Adrenal gland (tissue), 12 donors: ENCODE data around the gene ADCK1. TPM values are rescaled to one million over a fixed set of nuclear protein-coding genes. Genes with fewer than 3 reads are reported as not detected.

Experiments used
- DNase-seq, 7 donors: peaks; one replicate each; pipeline ENCODE4 v3.0.0-alpha.2; 2019 to 2020
- H3K27ac ChIP-seq, 5 donors: fragments of 200-600 bp; sonication (generic) in 4 of 5; 1 replicate in 3 of 5; 2 replicates in 2 of 5; pipeline versions ENCODE4 v1.5.1 to v1.8.0; 2016 to 2020; ENCODE audit warnings: mild to moderate bottlenecking in 1 of 5
- H3K27me3 ChIP-seq: fragments of 200-600 bp; 2 replicates; pipeline ENCODE4 v1.8.0; 2021
- H3K36me3 ChIP-seq, 2 donors: fragments of 200-600 bp; replicated peaks in 1 of 2; 1 replicate in 1 of 2; 2 replicates in 1 of 2; pipeline versions ENCODE4 v1.5.1 to v1.8.0; 2018 to 2022
- H3K4me1 ChIP-seq, 2 donors: fragments of 200-600 bp; replicated peaks in 1 of 2; 1 replicate in 1 of 2; 2 replicates in 1 of 2; pipeline versions ENCODE4 v1.5.1 to v1.8.0; 2018 to 2021
- H3K4me3 ChIP-seq, 4 donors: fragments of 200-600 bp; sonication (generic) in 3 of 4; one replicate each; pipeline ENCODE4 v1.5.1; 2016 to 2018
- H3K9me3 ChIP-seq, 3 donors: fragments of 200-600 bp; sonication (generic) in 1 of 3; replicated peaks in 1 of 3; 1 replicate in 2 of 3; 2 replicates in 1 of 3; pipeline versions ENCODE4 v1.5.1 to v1.8.0; 2016 to 2021
- POLR2A ChIP-seq, 2 donors: fragments of 450-650 bp; IDR thresholded peaks; one replicate each; pipeline ENCODE4 v1.6.1; 2017; ENCODE audit warnings: antibody characterized with exemption in 2 of 2, mild to moderate bottlenecking in 2 of 2, moderate library complexity in 1 of 2
- WGBS, 4 donors: extraction: QIAGEN DNeasy Blood & Tissue Kit in 2 of 4; methylation state at CpG; one replicate each; pipeline versions ENCODE4 v1.1.5 to v1.1.7; 2013 to 2017; 5-methylcytosine and 5-hydroxymethylcytosine counted together
- intact Hi-C, 2 donors: fragments of 100-400 bp; cut with DNase I; formaldehyde crosslinking; loops; one replicate each; pipeline versions ENCODE4 v1.14.1 to v1.15.0; 2022 to 2023
- polyA plus RNA-seq, 3 donors: library from polyadenylated mRNA; stranded (reverse); fragments of 200-250 nt in 2 of 3; fragments of 350-450 nt in 1 of 3; fragmentation: Illumina TruSeq in 1 of 3; extraction: RNeasy Lipid Tissue Mini Kit (QIAGEN cat#74804) in 1 of 3; gene quantifications; one replicate each; pipeline ENCODE4 v1.2.3, GENCODE V29; 2013 to 2014
- total RNA-seq, 9 donors: library from RNA; depleted of rRNA in 4 of 9; stranded (reverse); fragments of >200 nt in 4 of 9; fragments of 120-200 nt in 1 of 9; fragmentation: NEBNext Ultra II Directional in 1 of 9; extraction: Animal tissue kit (Norgen Biotek cat#: 25700) in 1 of 9; gene quantifications; one replicate each; pipeline versions ENCODE4 v1.1.0 to v1.2.4, GENCODE V29; 2013 to 2023
- TF ChIP-seq, protein P1 (sequence below), 6 experiments: fragments of 450-650 bp in 4 of 6; fragments of 200-600 bp in 2 of 6; sonication (generic) in 1 of 6; IDR thresholded peaks; 1 replicate in 5 of 6; 2 replicates in 1 of 6; pipeline versions ENCODE4 v1.5.1 to v1.8.0; 2016 to 2021; ENCODE audit warnings: antibody characterized with exemption in 6 of 6, mild to moderate bottlenecking in 2 of 6, moderate library complexity in 1 of 6
- donor health status: healthy with polysubstance abuse.
- donor health status: Bipolar disorder and iron deficiency.
- donor health status: DM: yes; HTN: yes; CAD: no.
- donor health status: DM: no; HTN: no; CAD: no.
- donor health status: DM: no; HTN: no; CAD: no.
- donor health status: DM: yes; HTN: yes; CAD: no.

ADCK1 gene
- total and polyA plus RNA-seq, 12 donors: 5.2 to 18.1 (median 9.9) TPM

DNA sequence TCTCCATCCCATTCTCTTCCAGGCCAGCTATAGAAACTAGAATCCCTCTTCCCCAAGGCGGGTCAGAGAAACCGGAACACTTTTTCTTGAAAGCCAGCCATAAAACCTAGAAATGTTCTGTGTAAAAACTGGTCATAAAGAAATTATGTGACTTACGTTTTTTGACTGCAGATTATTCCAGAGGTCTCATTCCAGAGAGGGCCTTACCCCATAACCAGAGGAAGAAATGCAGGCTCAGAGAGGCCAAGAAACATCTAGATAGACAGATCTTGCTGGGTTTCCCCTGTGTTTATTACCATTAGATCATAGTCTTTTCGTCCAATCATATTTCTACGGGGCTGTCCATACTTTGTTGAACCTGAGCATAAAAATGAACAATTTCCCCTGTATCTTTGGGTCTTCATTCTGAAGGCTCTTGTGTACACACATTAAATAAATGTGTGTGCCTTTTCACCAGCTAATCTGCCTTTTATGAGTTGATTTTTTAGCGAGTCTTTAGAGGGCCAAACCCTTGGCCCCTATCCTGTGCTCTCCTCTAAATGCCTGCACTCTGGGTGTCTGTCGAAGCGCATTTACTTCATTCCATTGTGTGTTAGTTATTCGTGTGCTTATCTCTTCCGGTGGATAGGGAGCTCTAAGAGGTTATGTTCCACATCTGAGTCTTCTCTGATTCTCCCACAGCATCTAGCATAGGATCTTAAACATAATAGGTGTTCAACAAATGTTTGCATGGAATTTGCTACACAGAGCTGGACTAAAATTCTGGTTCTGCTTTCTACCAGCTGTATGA, 163.0 kb downstream of the ADCK1 start:
- Histone ChIP-seq H3K27ac (no peak overlapping the region), H3K36me3 (no peaks in the 10 kb centered on the region), H3K4me3 (no peak overlapping the region), H3K27me3 (no peaks in the 10 kb centered on the region), H3K4me1 (peaks cover 0 to 4% of the 10 kb centered on the region in 2 donors), H3K9me3 (no peaks in the 10 kb centered on the region)
- TF ChIP-seq, protein P1, sequence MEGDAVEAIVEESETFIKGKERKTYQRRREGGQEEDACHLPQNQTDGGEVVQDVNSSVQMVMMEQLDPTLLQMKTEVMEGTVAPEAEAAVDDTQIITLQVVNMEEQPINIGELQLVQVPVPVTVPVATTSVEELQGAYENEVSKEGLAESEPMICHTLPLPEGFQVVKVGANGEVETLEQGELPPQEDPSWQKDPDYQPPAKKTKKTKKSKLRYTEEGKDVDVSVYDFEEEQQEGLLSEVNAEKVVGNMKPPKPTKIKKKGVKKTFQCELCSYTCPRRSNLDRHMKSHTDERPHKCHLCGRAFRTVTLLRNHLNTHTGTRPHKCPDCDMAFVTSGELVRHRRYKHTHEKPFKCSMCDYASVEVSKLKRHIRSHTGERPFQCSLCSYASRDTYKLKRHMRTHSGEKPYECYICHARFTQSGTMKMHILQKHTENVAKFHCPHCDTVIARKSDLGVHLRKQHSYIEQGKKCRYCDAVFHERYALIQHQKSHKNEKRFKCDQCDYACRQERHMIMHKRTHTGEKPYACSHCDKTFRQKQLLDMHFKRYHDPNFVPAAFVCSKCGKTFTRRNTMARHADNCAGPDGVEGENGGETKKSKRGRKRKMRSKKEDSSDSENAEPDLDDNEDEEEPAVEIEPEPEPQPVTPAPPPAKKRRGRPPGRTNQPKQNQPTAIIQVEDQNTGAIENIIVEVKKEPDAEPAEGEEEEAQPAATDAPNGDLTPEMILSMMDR (IDR thresholded peaks at IDR 0.05): no peak
- no peak for TF ChIP-seq POLR2A (IDR thresholded peaks at IDR 0.05)
- intact Hi-C loops: no loop called here
- no peak for DNase-seq
- WGBS, 4 donors: 83 to 85% (median 84%) methylated on average over 10 of the region's 10 CpGs

DNA sequence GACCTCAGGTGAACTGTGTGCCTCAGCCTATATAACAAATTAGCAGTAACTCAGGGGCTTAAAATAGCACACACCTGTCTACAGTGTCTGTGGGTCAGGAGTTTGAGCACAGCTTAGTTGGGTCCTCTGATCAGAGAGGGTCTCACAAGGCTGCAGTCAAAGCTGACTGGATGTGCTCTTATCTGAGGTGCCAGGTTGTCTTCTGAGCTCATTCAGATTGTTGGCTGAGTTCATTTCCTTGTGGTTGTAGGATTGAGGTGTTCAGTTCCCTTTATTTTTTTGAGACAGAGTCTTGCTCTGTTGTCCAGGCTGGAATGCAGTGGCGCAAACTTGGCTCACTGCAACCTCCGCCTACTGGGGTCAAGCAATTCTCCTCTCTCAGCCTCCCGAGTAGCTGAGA, 164.7 kb downstream of the ADCK1 start:
- no peak for TF ChIP-seq POLR2A (IDR thresholded peaks at IDR 0.05)
- TF ChIP-seq, protein P1 (IDR thresholded peaks at IDR 0.05): no peak
- H3K4me3 ChIP-seq: no peak overlapping the region
- H3K27ac ChIP-seq: no peak overlapping the region
- H3K9me3 ChIP-seq: no peaks in the 10 kb centered on the region
- DNase-seq: no peak
- H3K36me3 ChIP-seq: no peaks in the 10 kb centered on the region
- H3K4me1 ChIP-seq: peaks cover 0 to 4% of the 10 kb centered on the region in 2 donors
- 94 to 100% (median 95%) methylated on average over 3 of the region's 3 CpGs for WGBS, 4 donors
- intact Hi-C loops: no loop called here
- no peaks in the 10 kb centered on the region for H3K27me3 ChIP-seq

DNA sequence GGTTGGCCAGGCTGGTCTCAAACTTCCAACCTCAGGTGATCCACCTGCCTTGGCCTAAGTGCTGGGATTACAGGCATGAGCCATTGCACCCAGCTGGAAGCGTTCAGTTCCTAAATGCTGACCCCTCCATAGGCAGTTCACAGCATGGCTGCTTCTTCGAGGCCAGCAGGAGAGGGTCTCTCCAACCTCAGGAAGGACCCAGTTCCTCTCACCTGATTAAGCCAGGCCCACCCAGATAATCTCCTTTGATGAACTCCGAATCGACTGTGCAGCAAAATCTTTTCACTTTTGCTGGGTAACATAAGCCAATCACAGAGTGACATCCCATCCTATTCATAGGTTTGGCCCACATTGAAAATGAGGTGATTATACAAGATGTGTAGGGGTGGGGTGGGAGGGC, 165.1 kb downstream of the ADCK1 start:
- TF ChIP-seq, protein P1 (IDR thresholded peaks at IDR 0.05): no peak
- no peaks in the 10 kb centered on the region for H3K9me3 ChIP-seq
- no peaks in the 10 kb centered on the region for H3K36me3 ChIP-seq
- H3K27ac ChIP-seq: no peak overlapping the region
- H3K27me3 ChIP-seq: no peaks in the 10 kb centered on the region
- H3K4me1 ChIP-seq: peaks cover 0 to 4% of the 10 kb centered on the region in 2 donors
- no peak overlapping the region for H3K4me3 ChIP-seq
- intact Hi-C loops: no loop called here
- no peak for DNase-seq
- WGBS, 4 donors: 84 to 98% (median 92%) methylated on average over 4 of the region's 4 CpGs

DNA sequence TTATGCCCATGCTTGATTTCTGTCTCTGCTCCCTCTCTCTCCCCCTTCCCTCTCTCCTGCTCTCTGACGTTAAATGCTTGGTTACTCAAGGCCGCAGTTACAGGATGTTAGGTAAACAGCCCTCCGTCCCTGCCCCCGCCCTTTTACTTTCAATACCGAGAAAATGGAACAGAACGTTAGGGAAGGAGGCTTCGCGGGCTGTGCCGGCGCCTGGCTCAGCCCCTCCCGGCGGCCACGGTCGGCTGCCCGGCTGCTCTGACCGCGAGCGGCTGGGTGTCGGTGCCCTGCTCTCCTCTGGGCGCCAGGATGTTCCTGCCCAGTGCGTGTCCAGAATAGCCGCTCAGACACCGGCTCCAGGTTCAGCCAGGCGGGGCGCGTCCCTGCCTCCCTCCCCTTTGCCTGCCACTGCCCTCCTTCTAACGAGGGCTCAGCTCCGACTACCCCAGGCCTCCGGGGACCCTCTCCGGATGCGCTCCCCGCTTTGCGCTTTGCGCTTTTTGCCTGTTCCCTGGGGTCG, 166.1 kb downstream of the ADCK1 start:
- peak overlapping the region in 1 of 4 donors; percentile 46 for H3K4me3 ChIP-seq
- TF ChIP-seq, protein P1 (IDR thresholded peaks at IDR 0.05): peak in 1 of 6 experiments; percentile 4
- TF ChIP-seq POLR2A (IDR thresholded peaks at IDR 0.05): no peak
- H3K27ac ChIP-seq: peak overlapping the region in 1 of 5 donors; percentile 30
- WGBS, 4 donors: 2 to 3% (median 3%) methylated on average over 6 to 35 of the region's 35 CpGs
- intact Hi-C loops: no loop called here
- H3K9me3 ChIP-seq: no peaks in the 10 kb centered on the region
- peaks cover 0 to 4% of the 10 kb centered on the region in 2 donors for H3K4me1 ChIP-seq
- H3K27me3 ChIP-seq: no peaks in the 10 kb centered on the region
- DNase-seq: peak; percentile 27 to 81 (median 38)
- H3K36me3 ChIP-seq: no peaks in the 10 kb centered on the region
